T1000 (cell line): ENCODE measurements around the gene CNDP1.
A peak's percentile ranks its signal among the peaks of the same experiment; 100 is the strongest.
"Not testable (repeated sequence)": the region's sequence is repeated elsewhere in the genome, so short reads cannot be mapped to it uniquely, and the experiment has no call there.

Experiments
- DNase-seq: peaks from one replicate; lab custom pipeline; 2025; ENCODE audit warnings: mixed read lengths; lab: John Stamatoyannopoulos, UW

CNDP1 gene

GRCh38 chr18:74546751-74547530 lies 12.6 kb downstream of the CNDP1 start:
- DNase-seq, result peak; percentile 10

- no peak for DNase-seq
Measured at GRCh38 chr18:74547860-74548259, 13.6 kb downstream of the CNDP1 start.

- no peak for DNase-seq
Measured at GRCh38 chr18:74549591-74550104, 15.3 kb downstream of the CNDP1 start.

- no peak for DNase-seq
Measured at GRCh38 chr18:74550886-74551285, 16.6 kb downstream of the CNDP1 start.

GRCh38 chr18:74551452-74551851 lies 17.2 kb downstream of the CNDP1 start:
- DNase-seq, result no peak

- DNase-seq, result peak; percentile 35
Measured at GRCh38 chr18:74551936-74552555, 17.7 kb downstream of the CNDP1 start.

GRCh38 chr18:74556126-74556525 lies 21.8 kb downstream of the CNDP1 start:
- DNase-seq, result no peak

- DNase-seq, result no peak
Measured at GRCh38 chr18:74558096-74558495, 23.8 kb downstream of the CNDP1 start.

- DNase-seq, result no peak
Measured at GRCh38 chr18:74562131-74562730, 27.9 kb downstream of the CNDP1 start.

- DNase-seq, result no peak
Measured at GRCh38 chr18:74562775-74563174, 28.5 kb downstream of the CNDP1 start.

- DNase-seq, result no peak
Measured at GRCh38 chr18:74563999-74564398, 29.7 kb downstream of the CNDP1 start.

- DNase-seq, result not testable (repeated sequence)
Measured at GRCh38 chr18:74565164-74565563, 30.9 kb downstream of the CNDP1 start.

- DNase-seq, result not testable (repeated sequence)
Measured at GRCh38 chr18:74565993-74566392, 31.7 kb downstream of the CNDP1 start.

- DNase-seq, result no peak
Measured at GRCh38 chr18:74567822-74568221, 33.5 kb downstream of the CNDP1 start.

- DNase-seq, result no peak
Measured at GRCh38 chr18:74569401-74569800, 35.1 kb downstream of the CNDP1 start.

- DNase-seq, result no peak
Measured at GRCh38 chr18:74570266-74570665, 36.0 kb downstream of the CNDP1 start.

GRCh38 chr18:74571895-74572680 lies 37.8 kb downstream of the CNDP1 start:
- DNase-seq, result no peak

GRCh38 chr18:74573053-74573452 lies 38.8 kb downstream of the CNDP1 start:
- DNase-seq, result no peak

GRCh38 chr18:74574916-74575315 lies 40.6 kb downstream of the CNDP1 start:
- no peak for DNase-seq

- DNase-seq, result no peak
Measured at GRCh38 chr18:74577019-74577418, 42.7 kb downstream of the CNDP1 start.

- no peak for DNase-seq
Measured at GRCh38 chr18:74579496-74580065, 45.3 kb downstream of the CNDP1 start.

- no peak for DNase-seq
Measured at GRCh38 chr18:74582642-74583041, 48.3 kb downstream of the CNDP1 start.
